ENCODE results near the gene PPHLN1. TPM values are rescaled to one million over a fixed set of nuclear protein-coding genes. Genes with fewer than 3 reads are reported as not detected.

The PPHLN1 gene
- total and polyA plus RNA-seq, 2 donors (not counting 1 experiment from before 2014, with no cell fraction given) = 48.8 to 104 TPM

- Histone ChIP-seq H3K9ac (ENCODE audit: low read length) (no peak overlapping the region), H3K36me3 (replicated peaks in 1 of 2; ENCODE audit: control extremely low read depth in 1 of 2, control insufficient read depth in 1 of 2, extremely low read depth in 1 of 2, insufficient read depth in 2 of 2, low read length in 1 of 2) (peaks cover 3 to 12% of the 10 kb centered on the region in 2 experiments), H3K79me2 (ENCODE audit: control insufficient read depth, insufficient read depth, low read length) (peaks cover 8% of the 10 kb centered on the region), H2AFZ (ENCODE audit: insufficient read depth, low read depth, low read length, poor library complexity, severe bottlenecking) (no peak overlapping the region), H3K4me1 (ENCODE audit: control insufficient read depth in 2 of 2, insufficient read depth in 2 of 2, low read length in 2 of 2) (no peaks in the 10 kb centered on the region), H3K4me2 (replicated peaks; ENCODE audit: low read depth, low read length, poor library complexity, severe bottlenecking) (no peak overlapping the region), H3K27ac (ENCODE audit: low read length in 2 of 2) (no peak overlapping the region), H3K27me3 (replicated peaks in 1 of 4; ENCODE audit: control extremely low read depth in 1 of 4, control insufficient read depth in 3 of 4, insufficient read depth in 4 of 4, low read length in 3 of 4) (no peaks in the 10 kb centered on the region), H3K9me3 (ENCODE audit: control extremely low read depth in 1 of 3, control insufficient read depth in 2 of 3, insufficient read depth in 1 of 3, low read length in 2 of 3) (no peaks in the 10 kb centered on the region), H4K20me1 (ENCODE audit: control insufficient read depth, insufficient read depth, low read length, poor library complexity, severe bottlenecking) (peaks cover 4% of the 10 kb centered on the region), H3K4me3 (ENCODE audit: control extremely low read depth in 1 of 5, extremely low read depth in 1 of 5, insufficient read depth in 1 of 5, low read depth in 2 of 5, low read length in 4 of 5) (no peak overlapping the region)
- WGBS (ENCODE audit: insufficient coverage) = no CpG with 5 or more reads among the region's 2 CpGs
- H3K27ac Mint-ChIP-seq = no peak overlapping the region
- TF ChIP-seq CTCF (IDR thresholded peaks at IDR 0.05) = no peak
- TF ChIP-seq EZH2 (IDR thresholded peaks at IDR 0.05; ENCODE audit: borderline replicate concordance, insufficient read depth, low read depth, low read length, poor library complexity, severe bottlenecking) = no peak
- no peak overlapping the region for H3K4me3 Mint-ChIP-seq
- no peak for DNase-seq
- no peaks in the 10 kb centered on the region for H3K4me1 Mint-ChIP-seq
- no peak for ATAC-seq (ENCODE audit: low read depth)
- ChIA-PET POLR2A (no interaction called here), CTCF (no interaction called here)
- intact Hi-C loops (cut with micrococcal nuclease) = no loop called here
- H3K9me3 Mint-ChIP-seq (ENCODE audit: insufficient read depth) = no peaks in the 10 kb centered on the region
- no peaks in the 10 kb centered on the region for H3K27me3 Mint-ChIP-seq
Measured at GRCh38 chr12:42428850-42429249, 102.9 kb downstream of the PPHLN1 start.

GRCh38 chr12:42432517-42433140 is 106.7 kb downstream of the PPHLN1 start:
- ATAC-seq (ENCODE audit: low read depth) (no peak), DNase-seq (no peak)
- TF ChIP-seq CTCF (IDR thresholded peaks at IDR 0.05) (no peak), EZH2 (IDR thresholded peaks at IDR 0.05; ENCODE audit: borderline replicate concordance, insufficient read depth, low read depth, low read length, poor library complexity, severe bottlenecking) (no peak)
- no peak overlapping the region for H2AFZ ChIP-seq (ENCODE audit: insufficient read depth, low read depth, low read length, poor library complexity, severe bottlenecking)
- H3K27ac Mint-ChIP-seq = no peak overlapping the region
- H3K36me3 ChIP-seq (replicated peaks in 1 of 2; ENCODE audit: control extremely low read depth in 1 of 2, control insufficient read depth in 1 of 2, extremely low read depth in 1 of 2, insufficient read depth in 2 of 2, low read length in 1 of 2) = peaks cover 0 to 8% of the 10 kb centered on the region in 2 experiments
- no peaks in the 10 kb centered on the region for H3K4me1 ChIP-seq (ENCODE audit: control insufficient read depth in 2 of 2, insufficient read depth in 2 of 2, low read length in 2 of 2)
- H4K20me1 ChIP-seq (ENCODE audit: control insufficient read depth, insufficient read depth, low read length, poor library complexity, severe bottlenecking) = no peaks in the 10 kb centered on the region
- intact Hi-C loops (cut with micrococcal nuclease) = no loop called here
- H3K27me3 Mint-ChIP-seq = no peaks in the 10 kb centered on the region
- ChIA-PET CTCF (interaction anchor here (1.4 kb wide), 1 partner anchor 137 kb away, joined by 3 read pairs; no protein-coding TSS in a partner anchor), POLR2A (no interaction called here)
- no peak overlapping the region for H3K27ac ChIP-seq (ENCODE audit: low read length in 2 of 2)
- no peak overlapping the region for H3K4me2 ChIP-seq (replicated peaks; ENCODE audit: low read depth, low read length, poor library complexity, severe bottlenecking)
- peaks cover 4% of the 10 kb centered on the region for H3K4me1 Mint-ChIP-seq
- no peak overlapping the region for H3K4me3 Mint-ChIP-seq
- no peaks in the 10 kb centered on the region for H3K9me3 ChIP-seq (ENCODE audit: control extremely low read depth in 1 of 3, control insufficient read depth in 2 of 3, insufficient read depth in 1 of 3, low read length in 2 of 3)
- H3K79me2 ChIP-seq (ENCODE audit: control insufficient read depth, insufficient read depth, low read length) = no peaks in the 10 kb centered on the region
- 100% methylated on average over 1 of the region's 5 CpGs for WGBS (ENCODE audit: insufficient coverage)
- H3K27me3 ChIP-seq (replicated peaks in 1 of 4; ENCODE audit: control extremely low read depth in 1 of 4, control insufficient read depth in 3 of 4, insufficient read depth in 4 of 4, low read length in 3 of 4) = no peaks in the 10 kb centered on the region
- H3K9ac ChIP-seq (ENCODE audit: low read length) = no peak overlapping the region
- no peak overlapping the region for H3K4me3 ChIP-seq (ENCODE audit: control extremely low read depth in 1 of 5, extremely low read depth in 1 of 5, insufficient read depth in 1 of 5, low read depth in 2 of 5, low read length in 4 of 5)
- H3K9me3 Mint-ChIP-seq (ENCODE audit: insufficient read depth) = no peaks in the 10 kb centered on the region

All from B cell (primary cell).